Measurements from ENCODE around the gene MASP2. TPM values are rescaled to one million over a fixed set of nuclear protein-coding genes. Genes with fewer than 3 reads are reported as not detected.

MASP2 gene
- total RNA-seq, 1 donor from 2014 or later, result 0.73 TPM

- no peak for TF ChIP-seq CTCF (IDR thresholded peaks at IDR 0.05; ENCODE audit: insufficient read depth, low read depth, low read length)
- TF ChIP-seq EZH2 (IDR thresholded peaks at IDR 0.05; ENCODE audit: insufficient read depth, low read length), result no peak
- peaks cover 16% of the 10 kb centered on the region for H3K4me1 Mint-ChIP-seq (ENCODE audit: low read depth, unreplicated experiment)
Observed at GRCh38 chr1:11059968-11060830, 13.2 kb upstream of the MASP2 start, which contains the start of gene SRM. SRM (minus strand) TSS chr1:11060018; CDS start chr1:11059943, 75 bp downstream.

GRCh38 chr1:11059155-11059967, 12.3 kb upstream of the MASP2 start:
- Histone ChIP-seq H3K27me3 (ENCODE audit: insufficient read depth, low read length) (no peaks in the 10 kb centered on the region), H3K4me2 (ENCODE audit: low read length) (peak overlapping the region; percentile 94), H3K9me3 (ENCODE audit: insufficient read depth, low read depth, low read length) (no peaks in the 10 kb centered on the region), H3K4me3 (ENCODE audit: insufficient read depth, low read depth, low read length) (peak overlapping the region; percentile 91), H2AFZ (ENCODE audit: low read depth, low read length) (peak overlapping the region; percentile 47), H3K9ac (ENCODE audit: low read length) (peak overlapping the region; percentile 86), H3K36me3 (ENCODE audit: insufficient read depth, low read length) (peaks cover 10% of the 10 kb centered on the region), H4K20me1 (ENCODE audit: insufficient read depth, low read length) (peaks cover 41% of the 10 kb centered on the region), H3K79me2 (ENCODE audit: insufficient read depth, low read length) (peaks cover 35% of the 10 kb centered on the region), H3K27ac (ENCODE audit: low read depth, low read length) (peak overlapping the region; percentile 49), H3K4me1 (ENCODE audit: insufficient read depth, low read length) (peaks cover 14% of the 10 kb centered on the region)
- TF ChIP-seq CTCF (IDR thresholded peaks at IDR 0.05; ENCODE audit: insufficient read depth, low read depth, low read length) (no peak), EZH2 (IDR thresholded peaks at IDR 0.05; ENCODE audit: insufficient read depth, low read length) (no peak)
- Mint-ChIP-seq H3K4me3 (ENCODE audit: unreplicated experiment) (peak overlapping the region; percentile 92), H3K27me3 (ENCODE audit: low read depth, unreplicated experiment) (no peaks in the 10 kb centered on the region), H3K9me3 (ENCODE audit: unreplicated experiment) (no peaks in the 10 kb centered on the region), H3K4me1 (ENCODE audit: low read depth, unreplicated experiment) (peaks cover 16% of the 10 kb centered on the region), H3K36me3 (ENCODE audit: low read depth, unreplicated experiment) (peaks cover 7% of the 10 kb centered on the region), H3K27ac (ENCODE audit: unreplicated experiment) (peak overlapping the region; percentile 77)
- no peak for DNase-seq (ENCODE audit: low read depth)
- no peak for FAIRE-seq

More at GRCh38 chr1:11059968-11060830, 13.2 kb upstream of the MASP2 start, which contains the start of gene SRM:
- H3K27ac Mint-ChIP-seq (ENCODE audit: unreplicated experiment), result peak within 1 kb of the TSS; percentile 86
- no peaks in the 10 kb centered on the region for H3K27me3 Mint-ChIP-seq (ENCODE audit: low read depth, unreplicated experiment)
- Histone ChIP-seq H3K27ac (ENCODE audit: low read depth, low read length) (peak within 1 kb of the TSS; percentile 49), H3K9me3 (ENCODE audit: insufficient read depth, low read depth, low read length) (no peaks in the 10 kb centered on the region), H3K4me1 (ENCODE audit: insufficient read depth, low read length) (peaks cover 14% of the 10 kb centered on the region), H3K27me3 (ENCODE audit: insufficient read depth, low read length) (no peaks in the 10 kb centered on the region), H3K4me3 (ENCODE audit: insufficient read depth, low read depth, low read length) (peak within 1 kb of the TSS; percentile 91), H3K36me3 (ENCODE audit: insufficient read depth, low read length) (peaks cover 15% of the 10 kb centered on the region), H3K79me2 (ENCODE audit: insufficient read depth, low read length) (peaks cover 35% of the 10 kb centered on the region), H3K9ac (ENCODE audit: low read length) (peak within 1 kb of the TSS; percentile 87), H4K20me1 (ENCODE audit: insufficient read depth, low read length) (peaks cover 37% of the 10 kb centered on the region), H2AFZ (ENCODE audit: low read depth, low read length) (peak within 1 kb of the TSS; percentile 84), H3K4me2 (ENCODE audit: low read length) (peak within 1 kb of the TSS; percentile 94)
- H3K36me3 Mint-ChIP-seq (ENCODE audit: low read depth, unreplicated experiment), result peaks cover 10% of the 10 kb centered on the region
- DNase-seq (ENCODE audit: low read depth), result peak; percentile 74
- no peak for FAIRE-seq
- no peaks in the 10 kb centered on the region for H3K9me3 Mint-ChIP-seq (ENCODE audit: unreplicated experiment)
- H3K4me3 Mint-ChIP-seq (ENCODE audit: unreplicated experiment), result peak within 1 kb of the TSS; percentile 93
